Heart left ventricle (tissue), 13 donors: ENCODE results near the gene GAS7.

Experiments used
- CTCF ChIP-seq, 12 donors: fragments of 200-600 bp; sonication (generic) in 4 of 12; IDR thresholded peaks; one replicate each; pipeline versions ENCODE4 v1.5.0 to v1.8.0; 2018 to 2022; ENCODE audit warnings: antibody characterized with exemption in 12 of 12, mild to moderate bottlenecking in 5 of 12
- POLR2A ChIP-seq, 2 donors: fragments of 450-650 bp; IDR thresholded peaks; one replicate each; pipeline ENCODE4 v1.6.1; 2017; ENCODE audit warnings: antibody characterized with exemption in 2 of 2, mild to moderate bottlenecking in 2 of 2, moderate library complexity in 2 of 2
- donor health status: ischemic (EF 13 %, LVEDD 7.1; RV severe dilation, severe dysfunction).
- donor health status: DM: no; HTN: yes; CAD: no.
- donor health status: DM: no; HTN: no; CAD: no.
- donor health status: ischemic (EF 25% LVEDD 6.9; RV normal size, moderate dysfunction).
- donor health status: ischemic (EF 25% LVEDD 5.7; RV mildly dilated, moderate dysfunction).
- donor health status: ischemic (EF 35%, LVEDD 5.7; RV mildly dilated, moderate dysfunction).
- donor health status: nonischemic (EF 11% LVEDD 7.7; RV severe dilation, severe dysfunction).
- donor health status: DM: yes; HTN: yes; CAD: no.
- donor health status: PGD.
- donor health status: ischemic (EF 29% LVEDD 5.4; RV normal size, mild dysfunction).
- donor health status: nonischemic (EF 23%, LVEDD 6.1; RV moderate dilation, normal function).

- TF ChIP-seq CTCF (IDR thresholded peaks at IDR 0.05), result no peak
- no peak for TF ChIP-seq POLR2A (IDR thresholded peaks at IDR 0.05)
Observed at GRCh38 chr17:9999919-10000695, 198.3 kb downstream of the GAS7 start.
